Stimulated activated CD4-positive, alpha-beta T cell treated with anti-CD3 and anti-CD28 coated beads, Interleukin-1b, Interleukin-23, amount 100 ng/mL, for 4 hours (primary cell): ENCODE data around the gene DSTN.

Experiments
- DNase-seq, 2 donors: peaks; one replicate each; pipeline ENCODE4 v3.0.0-alpha.2; 2020; ENCODE audit warnings: low read depth in 2 of 2

The DSTN gene

GRCh38 chr20:17569616-17570346, at the start of gene DSTN:
Gene DSTN, plus strand, starts transcription at chr20:17570075. Its CDS starts 134 bp downstream, at chr20:17570209.
- peak; percentile 72 to 85 for DNase-seq

DNA sequence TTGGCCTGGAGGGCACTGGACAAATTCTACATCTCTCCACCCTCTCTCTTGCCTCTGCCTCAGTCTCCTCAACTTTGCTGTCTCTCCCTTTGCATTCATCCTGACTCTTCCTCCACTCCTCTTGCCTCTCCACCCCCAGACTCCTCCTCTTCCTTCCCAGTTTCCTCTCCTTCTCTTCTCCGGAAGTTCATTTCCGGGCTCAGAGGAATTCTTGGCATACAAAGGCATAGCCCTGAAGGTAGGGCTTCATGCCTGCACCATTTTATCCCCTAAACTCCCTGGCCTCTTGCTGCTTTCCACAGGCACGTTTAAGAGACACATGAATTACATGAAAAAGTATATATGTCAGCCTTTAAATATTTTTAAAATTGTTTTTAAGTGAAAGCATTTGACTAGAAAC, 49.3 kb upstream of the DSTN start:
- DNase-seq: no peak

GRCh38 chr20:17522528-17522927, 47.3 kb upstream of the DSTN start:
- no peak for DNase-seq

- DNase-seq: no peak
Measured at GRCh38 chr20:17523326-17523725, 46.5 kb upstream of the DSTN start.

GRCh38 chr20:17524560-17524959, 45.3 kb upstream of the DSTN start:
- no peak for DNase-seq

- no peak for DNase-seq
Measured at GRCh38 chr20:17525132-17525531, 44.7 kb upstream of the DSTN start.

GRCh38 chr20:17525650-17526049, 44.2 kb upstream of the DSTN start:
- DNase-seq: no peak

- DNase-seq: no peak
Measured at GRCh38 chr20:17529586-17529985, 40.3 kb upstream of the DSTN start.

- DNase-seq: no peak
Measured at GRCh38 chr20:17530153-17530552, 39.7 kb upstream of the DSTN start.

DNA sequence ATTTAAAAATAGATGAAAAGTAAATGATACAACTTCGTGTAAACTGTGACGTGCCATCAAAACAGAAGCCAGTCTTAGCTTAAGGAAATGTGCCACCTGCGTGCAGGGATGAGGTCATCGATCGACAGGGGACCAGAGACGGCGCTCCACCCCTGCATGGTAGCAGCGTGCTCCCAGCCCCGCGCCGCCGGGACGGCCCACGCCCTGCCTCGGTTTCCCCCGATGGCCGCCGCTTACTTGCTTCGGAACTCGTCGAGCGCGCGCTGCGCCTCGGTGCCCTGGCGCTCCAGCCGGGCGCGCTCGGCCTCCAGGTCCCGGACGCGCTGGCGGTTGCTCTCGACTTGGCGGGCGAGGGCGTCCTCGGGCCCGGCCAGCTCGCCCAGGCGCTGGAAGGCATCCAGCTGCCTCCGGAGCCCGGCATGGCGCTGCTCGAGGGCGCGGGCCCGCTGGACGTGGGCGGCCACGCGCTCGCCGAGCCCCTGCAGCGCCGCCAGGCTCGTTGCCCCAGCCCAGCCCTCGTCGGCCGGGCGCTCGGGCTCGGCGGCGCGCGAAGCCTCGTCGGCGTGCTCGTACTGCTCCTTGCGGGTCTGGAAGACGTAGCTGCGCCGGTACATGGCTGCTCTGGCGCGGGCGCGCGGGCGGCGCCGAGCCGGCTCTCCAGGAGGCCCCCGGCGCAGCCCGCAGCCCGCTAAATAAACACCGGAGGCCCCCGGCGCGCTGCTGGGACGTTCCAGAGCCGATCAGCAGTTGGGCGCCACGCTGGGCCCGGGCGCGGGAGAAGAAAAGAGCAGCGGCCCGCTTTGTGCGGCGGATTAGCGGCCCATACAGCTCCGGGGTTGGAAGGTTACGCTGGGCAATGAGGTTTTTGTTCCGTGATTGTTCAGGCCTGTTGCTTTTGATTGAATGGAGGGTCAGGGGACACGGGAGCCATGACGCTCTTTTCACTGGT, 38.9 kb upstream of the DSTN start, which contains the start of gene BFSP1:
TSS of gene BFSP1 (minus strand) at position 664 of the 949 bp plus-strand sequence. CDS start at position 614, 50 bp downstream.
- DNase-seq: peak; percentile 25 to 34

- no peak for DNase-seq
Measured at GRCh38 chr20:17531665-17532025, 38.2 kb upstream of the DSTN start.

DNA sequence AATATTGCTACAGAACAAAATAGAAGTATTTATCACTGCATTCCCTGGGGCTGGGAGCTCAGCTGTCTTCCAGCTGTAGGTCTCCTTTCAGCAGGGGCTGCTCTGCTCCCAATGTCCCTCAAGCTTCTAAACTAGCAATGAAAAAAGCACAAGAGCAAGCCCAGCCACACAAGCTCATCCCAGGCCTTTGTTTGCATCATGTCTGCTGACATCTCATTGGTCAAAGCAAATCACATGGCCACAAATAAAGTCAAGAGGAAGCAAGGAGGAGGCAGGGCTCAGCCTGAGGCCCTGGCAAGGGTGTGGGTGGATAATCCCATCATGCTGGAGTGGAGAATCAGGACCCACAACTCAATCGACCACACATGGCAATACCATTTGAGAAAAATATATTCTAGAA, 36.5 kb upstream of the DSTN start:
- no peak for DNase-seq

GRCh38 chr20:17534077-17534476, 35.8 kb upstream of the DSTN start:
- DNase-seq: no peak

- peak; percentile 21 to 44 for DNase-seq
Measured at GRCh38 chr20:17536944-17537444, 32.9 kb upstream of the DSTN start.

DNA sequence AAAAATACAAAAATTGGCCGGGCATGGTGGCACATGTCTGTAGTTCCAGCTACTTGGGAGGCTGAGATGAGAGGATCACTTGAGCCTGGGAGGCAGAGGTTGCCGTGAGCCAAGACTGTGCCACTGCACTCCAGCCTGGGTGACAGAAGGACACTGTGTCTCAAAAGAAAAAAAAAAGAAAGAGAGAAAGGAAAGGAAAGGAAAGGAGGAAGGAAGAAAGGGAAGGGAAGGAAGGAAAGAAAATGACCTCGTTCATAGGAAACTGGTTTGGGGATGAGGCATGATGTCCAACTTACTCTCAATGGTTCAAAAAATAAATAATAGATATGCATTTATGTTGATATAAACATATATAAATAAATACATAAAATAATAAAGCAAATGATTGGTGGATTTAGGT, 31.9 kb upstream of the DSTN start:
- DNase-seq: no peak

DNA sequence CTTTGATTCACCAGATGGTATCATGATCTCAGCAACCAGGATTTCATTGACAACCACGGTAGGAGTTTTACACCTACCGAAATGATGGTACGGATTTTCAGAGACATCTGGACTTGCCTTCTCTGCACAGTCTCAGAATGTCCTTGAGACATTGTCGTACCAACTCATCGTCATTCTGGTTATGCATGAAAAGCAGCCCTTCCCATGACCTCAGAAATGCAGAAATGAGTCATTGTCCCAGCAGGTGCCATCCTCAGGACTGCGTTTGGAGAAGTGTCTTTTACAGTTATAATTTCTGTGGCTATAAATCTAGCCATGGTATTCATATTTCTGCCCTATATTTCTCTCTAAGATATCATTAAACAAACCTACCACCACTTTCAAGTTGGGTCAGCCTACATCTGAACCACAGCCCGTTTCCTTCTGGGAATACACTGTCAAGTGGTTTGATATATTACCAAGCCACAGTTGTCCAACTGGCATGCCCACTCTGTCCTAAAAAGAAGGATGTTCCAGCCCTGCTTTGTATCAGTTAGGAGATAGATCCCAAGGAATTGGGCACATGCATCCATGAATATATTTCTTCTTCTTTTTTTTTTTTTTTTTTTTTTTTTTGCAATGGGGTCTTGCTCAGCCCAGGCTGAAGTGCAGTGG, 31.2 kb upstream of the DSTN start:
- DNase-seq: no peak

DNA sequence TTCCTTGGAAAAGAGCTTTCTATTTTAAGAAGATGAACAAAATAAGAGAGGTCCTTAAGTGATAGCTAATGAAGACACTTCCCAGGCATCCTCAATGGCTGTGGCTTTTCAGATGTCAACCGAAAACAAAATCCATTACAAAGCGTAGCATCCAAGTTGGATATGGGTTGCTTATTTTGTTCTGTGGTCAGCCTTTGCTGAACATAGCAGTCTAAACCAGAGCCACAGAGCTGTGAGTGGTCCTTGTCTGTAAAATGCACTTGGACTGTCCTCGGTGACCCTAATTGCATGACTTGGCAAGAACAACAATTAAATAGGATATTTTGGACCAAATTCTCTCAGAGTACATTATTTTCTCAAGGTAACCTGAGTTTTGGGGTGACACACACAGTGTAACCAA, 28.3 kb upstream of the DSTN start:
- DNase-seq: no peak

DNA sequence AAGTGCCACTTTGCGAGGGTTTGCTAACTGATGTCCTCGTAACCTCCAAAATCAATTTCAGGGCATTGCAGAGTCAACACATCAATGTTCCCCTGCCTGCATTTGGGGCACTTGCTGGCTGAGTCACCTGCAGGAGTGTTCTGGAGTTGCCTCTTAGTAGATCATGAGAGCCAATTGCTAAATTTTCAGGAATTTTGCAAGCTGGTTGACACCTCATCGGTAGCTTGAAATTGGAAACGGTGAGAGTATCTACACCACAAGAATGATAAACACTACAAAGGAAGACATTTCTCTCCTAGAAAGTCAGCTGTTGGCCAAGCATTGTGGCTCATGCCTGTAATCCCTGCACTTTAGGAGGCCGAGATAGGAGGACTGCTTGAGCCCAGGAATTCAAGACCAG, 27.9 kb upstream of the DSTN start:
- no peak for DNase-seq

- DNase-seq: no peak
Measured at GRCh38 chr20:17542481-17542880, 27.4 kb upstream of the DSTN start.

- DNase-seq: no peak
Measured at GRCh38 chr20:17542993-17543412, 26.9 kb upstream of the DSTN start.

- no peak for DNase-seq
Measured at GRCh38 chr20:17543531-17544131, 26.2 kb upstream of the DSTN start.

GRCh38 chr20:17545127-17545526, 24.7 kb upstream of the DSTN start:
- DNase-seq: no peak
